HG03025 (cell line): Measurements from ENCODE around the gene RSL1D1.
"Not testable (repeated sequence)": the region's sequence is repeated elsewhere in the genome, so short reads cannot be mapped to it uniquely, and the experiment has no call there.

ENCODE experiments used
- ATAC-seq: cut with Tn5 transposase; IDR thresholded peaks from one replicate; pipeline ENCODE4 v1.9.1; 2021; ENCODE audit warnings: mild to moderate bottlenecking, moderate library complexity; ENCODE audit not compliant: unreplicated experiment, low FRiP score

RSL1D1 gene

DNA sequence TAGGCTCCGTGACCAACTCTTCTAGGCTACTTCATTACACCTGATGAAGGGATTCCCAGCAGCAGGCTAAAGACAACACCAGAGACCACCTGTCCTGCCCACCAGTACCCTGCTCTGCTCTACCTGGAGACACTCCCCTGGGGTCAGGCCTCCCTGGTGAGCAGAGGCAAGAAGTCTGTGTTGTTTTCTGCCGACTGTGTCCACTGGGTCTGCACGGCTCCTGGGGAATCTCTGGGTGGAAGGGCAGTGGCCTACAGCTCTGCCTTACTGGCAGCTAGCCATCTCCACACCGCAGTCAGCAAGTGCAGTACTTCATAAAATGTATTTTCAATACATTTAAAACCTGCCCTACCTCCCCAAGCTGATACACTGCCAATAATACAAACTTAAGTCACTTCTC is 6.8 kb downstream of the RSL1D1 start:
- ATAC-seq: no peak

DNA sequence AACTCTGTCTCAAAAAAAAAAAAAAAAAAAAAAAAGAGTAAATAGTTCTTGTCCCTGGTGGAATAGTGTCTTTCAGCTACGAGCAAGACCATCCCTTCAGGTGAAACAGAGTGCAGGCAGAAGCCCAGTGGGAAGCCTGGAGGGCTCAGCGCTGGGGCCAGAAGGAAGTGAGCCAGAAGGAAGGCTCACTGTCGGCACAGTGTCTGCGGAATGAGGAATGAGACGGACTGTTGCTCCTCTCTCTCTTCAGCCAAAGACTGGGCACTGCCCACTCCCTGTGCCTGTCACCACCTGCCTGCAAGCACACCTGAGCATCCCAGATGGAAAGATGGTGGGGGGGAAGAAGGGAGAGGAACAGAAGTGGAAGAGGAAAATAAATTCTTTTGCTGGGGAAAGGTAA is 7.5 kb downstream of the RSL1D1 start:
- ATAC-seq: no peak

DNA sequence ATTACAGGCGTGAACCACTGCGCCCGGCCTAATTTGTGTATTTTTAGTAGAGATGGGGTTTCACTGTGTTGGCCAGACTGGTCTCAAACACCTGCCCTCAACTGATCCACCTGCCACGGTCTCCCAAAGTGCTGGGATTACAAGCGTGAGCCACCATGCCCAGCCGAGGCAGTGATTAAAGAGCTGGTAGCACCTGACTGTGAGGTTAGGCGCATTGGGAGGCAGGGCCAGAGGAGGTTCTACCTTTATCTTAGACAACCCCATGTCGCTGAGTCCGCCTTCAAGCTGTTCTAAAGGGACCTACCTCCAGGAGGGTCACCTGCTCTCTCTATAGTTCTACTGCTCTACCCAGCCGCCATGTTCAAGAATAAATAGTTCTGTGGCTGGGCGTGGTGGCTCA is 8.1 kb downstream of the RSL1D1 start:
- no peak for ATAC-seq

DNA sequence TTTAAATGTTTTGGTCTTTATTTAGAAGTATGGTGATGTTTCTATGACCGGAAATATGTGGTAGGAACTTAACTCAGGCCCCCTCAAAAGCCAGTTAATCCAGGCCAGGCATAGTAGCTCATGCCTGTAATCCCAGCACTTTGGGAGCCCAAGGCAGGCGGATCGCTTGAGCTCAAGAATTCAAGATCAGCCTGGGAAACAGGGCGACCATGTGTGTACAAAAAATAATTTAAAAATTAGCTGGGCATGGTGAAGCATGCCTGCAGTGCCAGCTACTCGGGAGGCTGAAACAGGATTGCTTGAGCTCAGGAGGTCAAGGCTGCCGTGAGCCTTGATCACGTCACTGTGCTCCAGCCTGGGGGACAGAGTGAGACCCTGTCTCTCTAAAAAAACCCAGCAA is 10.3 kb downstream of the RSL1D1 start:
- no peak for ATAC-seq

DNA sequence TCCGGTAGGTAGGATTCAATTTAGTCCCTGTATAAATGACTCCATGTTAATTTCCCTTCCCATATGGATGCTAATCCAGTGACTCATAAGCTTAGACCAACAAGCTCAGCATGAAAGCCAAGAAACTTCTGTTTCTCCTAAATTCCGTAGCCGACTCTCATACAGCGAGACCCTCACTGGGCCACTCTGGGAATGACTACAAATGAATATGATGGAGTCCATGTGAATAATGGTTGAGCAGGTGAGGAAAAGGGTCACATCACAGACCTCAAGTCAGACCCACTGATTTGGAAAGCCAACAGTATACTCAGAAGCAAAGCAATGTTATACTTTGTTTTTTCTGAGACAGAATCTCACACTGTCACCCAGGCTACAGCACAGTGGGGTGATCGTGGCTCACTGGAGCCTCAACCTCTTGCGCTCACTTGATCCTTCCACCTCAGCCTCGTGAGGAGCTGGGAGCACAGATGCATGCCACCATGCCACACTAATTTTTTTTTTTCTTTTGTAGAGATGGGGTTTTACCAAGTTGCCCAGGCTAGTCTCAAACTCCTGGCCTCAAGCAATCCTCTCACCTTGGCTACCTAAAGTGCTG is 14.6 kb downstream of the RSL1D1 start:
- ATAC-seq: no peak

DNA sequence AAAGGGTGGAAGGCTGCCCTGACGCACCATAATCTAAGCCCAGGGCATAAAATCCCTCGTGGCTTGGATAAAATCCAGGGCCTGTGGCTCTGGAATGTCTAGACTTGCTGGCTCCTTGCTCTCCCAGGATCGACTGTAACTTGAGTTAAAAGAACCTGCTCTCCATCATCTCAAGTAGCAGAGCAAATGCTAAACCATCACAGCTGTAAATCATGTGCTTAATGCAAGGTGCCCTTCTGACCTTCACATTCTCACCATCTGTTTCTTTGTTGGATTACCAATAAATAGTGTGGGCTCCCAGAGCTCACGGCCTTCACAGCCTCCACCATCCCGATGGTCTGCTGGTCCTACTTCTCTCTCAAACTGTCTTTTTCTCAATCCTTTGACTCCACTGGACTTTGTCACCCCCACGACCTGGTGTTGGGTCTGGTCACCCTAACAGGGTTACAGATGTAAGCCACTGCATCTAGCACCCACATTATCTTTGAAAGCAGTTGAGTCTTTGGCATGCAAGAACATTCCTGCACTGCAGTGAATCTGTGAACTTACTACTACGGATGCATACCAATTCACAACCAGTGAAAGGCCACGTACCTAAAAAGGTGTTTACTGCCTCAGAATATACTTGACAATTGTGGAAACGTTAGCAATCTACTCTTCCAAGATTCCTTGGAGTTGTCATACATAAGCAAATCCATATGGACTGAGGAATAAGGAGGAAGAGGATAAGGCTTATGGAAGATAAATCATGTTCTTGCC is 15.3 kb downstream of the RSL1D1 start:
- no peak for ATAC-seq

DNA sequence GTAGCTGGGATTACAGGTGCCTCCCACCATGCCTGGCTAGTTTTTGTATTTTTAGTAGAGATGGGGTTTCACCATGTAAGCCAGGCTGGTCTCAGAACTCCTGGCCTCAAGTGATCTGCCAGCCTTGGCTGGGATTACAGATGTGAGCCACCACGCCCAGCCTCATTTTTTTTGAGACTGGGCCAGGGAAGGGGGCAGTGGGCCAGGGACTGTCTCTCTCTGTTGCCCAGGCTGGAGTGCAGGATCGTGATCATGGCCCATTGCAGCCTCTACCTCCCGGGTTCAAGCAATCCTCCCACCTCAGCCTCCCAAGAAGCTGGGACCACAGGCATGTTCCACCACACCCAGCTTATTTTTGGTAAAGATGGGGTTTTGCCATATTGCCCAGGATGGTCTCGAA is 16.0 kb downstream of the RSL1D1 start:
- ATAC-seq: no peak

DNA sequence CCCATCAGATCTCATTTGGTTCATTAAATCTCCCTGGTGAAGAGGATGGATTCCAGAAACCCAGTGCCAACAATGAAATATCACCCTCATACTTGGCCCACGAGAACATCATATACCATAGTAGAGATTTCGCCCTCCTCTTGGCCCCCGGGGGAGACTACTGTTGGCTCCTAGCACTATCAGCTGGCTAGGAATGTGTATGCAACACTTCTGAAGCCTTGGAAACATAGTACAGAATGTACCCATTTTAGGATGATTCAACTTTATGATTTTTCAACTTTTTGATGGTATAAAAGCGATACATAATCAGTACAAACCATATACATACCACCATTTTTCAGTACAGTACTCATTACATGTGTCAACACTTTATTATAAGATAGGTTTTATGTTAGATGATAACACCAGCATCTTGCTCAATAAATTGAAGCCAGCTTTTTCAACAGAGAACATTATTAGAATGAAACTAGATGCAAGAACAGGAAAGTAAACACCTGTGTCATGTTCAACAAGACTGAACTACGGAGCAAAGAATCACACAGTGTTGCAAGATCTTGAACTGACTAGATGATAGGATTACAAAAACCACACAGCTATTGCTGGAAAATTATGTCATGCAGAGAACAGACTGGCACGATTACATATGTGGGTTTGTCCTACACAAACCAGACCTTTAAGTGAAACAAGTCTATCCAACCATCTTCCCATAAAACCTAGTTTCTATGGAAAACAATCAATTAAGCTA is 17.2 kb downstream of the RSL1D1 start:
- ATAC-seq: no peak

DNA sequence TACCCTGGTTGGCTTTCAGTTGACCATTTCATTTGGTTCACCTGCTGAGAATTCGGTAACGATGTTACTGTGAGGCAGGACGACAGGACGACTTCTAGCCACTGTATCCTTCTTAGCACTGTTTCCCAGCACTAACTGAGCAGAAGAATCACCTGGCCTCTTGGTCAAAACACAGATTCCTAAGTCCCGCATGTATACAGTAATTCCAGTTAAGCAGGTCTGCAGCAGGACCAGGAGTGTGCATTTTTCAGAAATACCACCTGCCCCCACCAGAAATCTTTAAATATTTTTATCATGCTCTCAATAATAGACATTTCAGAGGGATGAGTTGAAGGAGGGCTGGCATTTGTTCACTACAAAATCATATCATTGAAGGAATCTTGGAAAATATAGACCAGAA is 22.6 kb downstream of the RSL1D1 start:
- no peak for ATAC-seq

DNA sequence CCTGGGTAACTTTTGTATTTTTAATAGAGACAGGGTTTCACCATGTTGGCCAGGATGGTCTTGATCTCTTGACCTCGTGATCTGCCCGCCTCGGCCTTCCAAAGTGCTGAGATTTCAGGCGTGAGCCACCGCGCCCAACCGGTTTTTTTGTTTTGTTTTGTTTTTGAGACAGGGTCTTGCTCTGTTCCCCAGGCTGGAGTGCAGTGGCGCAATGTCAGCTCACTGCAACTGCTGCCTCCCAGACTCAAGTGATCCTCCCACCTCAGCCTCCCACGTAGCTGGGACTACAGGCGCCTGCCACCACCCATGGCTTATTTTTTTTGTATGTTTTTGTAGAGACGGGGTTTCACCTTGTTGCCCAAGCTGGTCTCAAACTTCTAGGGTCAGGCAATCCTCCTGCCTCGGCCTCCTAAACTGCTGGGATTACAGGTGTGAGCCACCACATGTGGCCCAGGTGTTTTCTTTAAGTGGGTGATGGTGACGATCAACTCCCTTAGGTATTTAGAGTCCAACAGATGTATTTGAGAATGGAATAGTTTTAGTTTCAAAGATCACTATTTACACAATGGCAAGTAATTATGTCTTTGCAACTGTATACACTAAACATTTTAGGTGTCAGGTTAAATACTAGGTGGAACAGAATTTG is 25.7 kb downstream of the RSL1D1 start:
- not testable (repeated sequence) for ATAC-seq

DNA sequence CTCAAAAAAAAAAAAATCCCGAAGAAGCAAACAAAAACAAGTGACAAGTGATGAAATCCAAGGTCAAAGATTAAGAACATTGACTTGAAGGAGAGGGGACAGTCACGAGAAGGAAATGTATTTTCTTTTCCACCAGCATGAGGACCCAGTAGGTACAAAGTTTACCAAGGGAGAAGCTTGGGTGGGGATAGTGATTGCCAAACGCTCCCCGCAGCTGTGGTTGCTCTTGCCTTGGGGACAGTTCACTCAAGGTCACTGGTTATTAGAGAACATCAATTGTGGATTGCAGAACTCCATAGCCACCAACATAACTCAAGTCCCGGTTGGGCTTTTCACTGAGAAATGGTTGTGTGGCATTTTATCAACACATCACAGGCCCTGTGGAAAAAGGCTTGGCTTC is 27.0 kb downstream of the RSL1D1 start:
- no peak for ATAC-seq

DNA sequence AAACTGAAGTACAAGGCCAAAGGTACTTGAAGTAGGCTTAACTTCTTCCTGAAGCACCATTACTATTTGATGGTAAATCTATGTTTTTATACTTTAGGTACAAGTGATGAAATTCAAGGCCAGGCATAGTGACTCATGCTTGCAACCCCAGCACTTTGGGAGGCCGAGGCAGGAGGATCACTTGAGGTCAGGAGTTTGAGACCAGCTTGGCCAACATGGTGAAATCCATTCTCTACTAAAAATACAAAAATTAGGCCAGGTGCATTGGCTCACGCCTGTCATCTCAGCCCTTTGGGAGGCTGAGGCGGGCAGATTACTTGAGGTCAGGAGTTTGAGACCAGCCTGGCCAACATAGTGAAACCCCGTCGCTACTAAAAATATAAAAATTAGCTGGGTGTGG is 27.7 kb downstream of the RSL1D1 start:
- not testable (repeated sequence) for ATAC-seq

DNA sequence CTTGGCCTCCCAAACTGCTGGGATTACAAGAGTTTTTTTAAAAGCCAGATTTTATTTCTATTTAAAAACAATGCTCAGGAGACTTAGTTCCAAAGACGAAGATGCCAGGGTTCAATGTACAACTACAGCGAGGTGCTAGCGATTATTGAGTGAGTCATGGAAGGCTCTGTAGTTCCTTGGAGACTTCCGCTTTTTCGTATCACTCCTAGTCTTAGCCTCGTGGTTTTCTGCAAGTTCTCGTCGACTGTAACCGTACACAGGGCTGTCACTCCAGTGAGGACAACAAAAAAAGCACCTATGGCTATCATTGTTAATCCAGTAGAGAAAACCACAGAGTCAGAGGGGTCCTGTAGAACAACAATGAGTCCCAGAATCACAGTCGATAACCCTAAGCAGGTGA is 31.5 kb downstream of the RSL1D1 start:
- ATAC-seq: no peak

DNA sequence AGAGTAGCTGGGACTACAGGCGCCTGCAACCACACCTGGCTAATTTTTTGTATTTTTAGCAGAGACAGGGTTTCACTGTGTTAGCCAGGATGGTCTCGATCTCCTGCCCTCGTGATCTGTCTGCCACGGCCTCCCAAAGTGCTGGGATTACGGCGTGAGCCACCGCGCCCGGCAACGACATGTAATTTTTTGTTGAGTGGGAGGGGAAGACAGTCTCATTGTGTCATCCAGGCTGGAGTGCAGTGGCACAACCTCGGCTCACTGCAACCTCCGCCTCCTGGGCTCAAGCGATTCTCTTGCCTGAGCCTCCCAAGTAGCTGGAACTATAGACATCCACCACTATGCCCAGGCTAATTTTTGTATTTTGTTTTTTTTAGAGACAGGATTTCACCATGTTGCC is 32.4 kb downstream of the RSL1D1 start:
- ATAC-seq: not testable (repeated sequence)

DNA sequence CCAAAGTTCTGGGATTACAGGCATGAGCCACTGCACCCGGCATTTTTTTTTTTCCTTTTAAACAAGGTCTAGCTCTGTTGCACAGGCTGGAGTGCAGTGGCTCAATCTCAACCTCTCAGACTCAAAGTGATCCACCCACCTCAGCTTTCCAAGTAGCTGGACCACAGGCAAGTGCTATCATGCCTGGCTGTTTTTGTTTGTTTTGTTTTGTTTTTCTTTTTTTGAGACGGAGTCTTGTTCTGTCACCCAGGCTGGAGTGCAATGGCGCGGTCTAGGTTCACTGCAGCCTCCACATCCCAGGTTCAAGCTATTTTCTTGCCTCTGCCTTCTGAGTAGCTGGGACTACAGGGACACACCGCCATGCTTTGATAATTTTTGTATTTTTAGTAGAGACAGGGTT is 35.2 kb downstream of the RSL1D1 start:
- no peak for ATAC-seq

DNA sequence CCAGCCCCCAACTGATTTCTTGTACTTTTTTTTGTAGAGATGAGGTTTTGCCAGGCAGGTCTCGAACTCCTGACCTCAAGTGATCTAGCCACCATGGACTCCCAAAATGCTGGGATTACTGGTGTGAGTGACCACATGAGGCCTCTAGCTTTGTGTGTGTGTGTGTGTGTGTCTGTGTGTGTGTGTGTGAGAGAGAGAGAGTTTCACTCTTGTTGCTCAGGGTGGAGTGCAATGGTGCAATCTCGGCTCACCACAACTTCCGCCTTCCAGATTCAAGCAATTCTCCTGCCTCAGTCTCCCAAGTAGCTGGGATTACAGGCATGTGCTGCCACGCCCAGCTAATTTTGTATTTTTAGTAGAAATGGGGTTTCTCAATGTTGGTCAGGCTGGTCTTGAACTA is 36.5 kb downstream of the RSL1D1 start:
- not testable (repeated sequence) for ATAC-seq

DNA sequence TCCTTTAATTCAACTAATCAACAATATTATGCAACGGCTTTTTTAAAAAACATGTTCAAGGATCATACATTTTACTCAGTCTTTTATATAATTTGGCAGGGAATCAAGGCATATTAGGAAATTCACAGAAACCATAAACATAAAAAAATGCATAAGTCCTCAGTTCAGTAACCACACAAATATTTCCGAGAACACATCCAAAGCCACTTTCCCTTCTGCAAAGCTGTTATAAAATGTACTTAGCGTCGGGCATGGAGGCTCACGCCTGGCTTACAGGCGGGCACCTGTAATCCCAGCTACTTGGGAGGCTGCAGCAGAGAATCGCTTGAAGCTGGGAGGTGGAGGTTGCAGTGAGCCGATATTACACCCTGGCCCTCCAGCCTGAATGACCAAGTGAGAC is 44.6 kb downstream of the RSL1D1 start:
- ATAC-seq: no peak

DNA sequence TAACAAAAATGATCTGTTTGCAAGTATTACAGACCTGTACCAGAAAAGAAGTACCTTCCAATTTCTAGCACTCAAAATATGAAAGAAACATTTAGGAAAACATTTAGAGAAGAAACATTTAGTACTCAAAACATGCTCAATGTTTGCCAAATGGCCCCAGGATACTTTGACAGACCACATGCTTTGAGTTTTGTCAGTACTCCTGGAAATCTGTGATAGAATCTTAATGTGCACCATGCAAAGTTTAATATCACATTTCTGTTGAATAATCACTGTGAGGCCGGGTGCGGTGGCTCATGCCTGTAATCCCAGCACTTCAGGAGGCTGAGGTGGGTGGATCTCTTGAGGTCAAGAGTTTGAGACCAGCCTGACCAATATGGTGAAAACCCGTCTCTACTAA is 45.8 kb downstream of the RSL1D1 start:
- no peak for ATAC-seq

DNA sequence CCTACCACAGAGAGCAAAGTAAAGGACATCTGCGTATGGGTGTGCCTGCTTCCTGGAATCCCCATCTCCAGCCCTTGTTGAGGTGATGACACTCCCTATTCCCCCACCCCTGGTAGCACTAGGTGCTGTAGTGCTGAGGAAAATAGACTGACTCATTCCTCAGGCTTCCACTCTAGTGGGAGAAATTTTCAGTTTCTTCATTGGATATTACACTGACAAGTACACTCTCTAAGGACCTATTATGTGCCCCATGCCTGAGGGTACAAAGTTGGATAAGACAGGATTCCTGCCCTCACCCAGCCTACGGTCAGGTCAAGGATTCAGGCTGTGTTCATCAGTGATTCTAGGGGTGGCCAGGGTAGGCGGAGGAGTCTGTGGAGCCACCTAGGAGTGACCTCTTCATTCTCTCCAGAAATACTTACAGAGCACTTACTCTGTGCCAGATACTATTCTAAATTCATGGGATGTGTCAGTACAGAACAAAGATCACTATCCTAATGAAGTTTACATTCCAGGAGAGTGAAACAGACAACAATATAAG is 49.8 kb downstream of the RSL1D1 start:
- ATAC-seq: no peak

DNA sequence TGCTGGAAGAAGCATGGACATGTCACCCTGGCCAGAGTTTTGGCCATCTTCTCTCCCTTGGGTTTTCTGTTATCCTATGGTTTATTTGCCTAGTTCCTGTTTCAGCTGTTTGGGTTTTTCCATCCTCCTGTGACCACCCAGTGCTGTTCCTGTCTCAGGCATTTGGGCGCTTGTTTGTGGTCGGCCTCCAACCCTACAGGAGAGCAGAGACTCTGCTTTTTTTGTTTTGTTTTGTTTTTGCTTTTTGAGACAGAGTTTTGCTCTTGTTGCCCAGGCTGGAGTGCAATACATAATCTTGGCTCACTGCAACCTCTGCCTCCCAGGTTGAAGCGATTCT is 51.0 kb downstream of the RSL1D1 start:
- ATAC-seq: no peak
